ENCODE data around the gene CA4.
A peak's percentile ranks its signal among the peaks of the same experiment; 100 is the strongest.

Gene CA4

DNA sequence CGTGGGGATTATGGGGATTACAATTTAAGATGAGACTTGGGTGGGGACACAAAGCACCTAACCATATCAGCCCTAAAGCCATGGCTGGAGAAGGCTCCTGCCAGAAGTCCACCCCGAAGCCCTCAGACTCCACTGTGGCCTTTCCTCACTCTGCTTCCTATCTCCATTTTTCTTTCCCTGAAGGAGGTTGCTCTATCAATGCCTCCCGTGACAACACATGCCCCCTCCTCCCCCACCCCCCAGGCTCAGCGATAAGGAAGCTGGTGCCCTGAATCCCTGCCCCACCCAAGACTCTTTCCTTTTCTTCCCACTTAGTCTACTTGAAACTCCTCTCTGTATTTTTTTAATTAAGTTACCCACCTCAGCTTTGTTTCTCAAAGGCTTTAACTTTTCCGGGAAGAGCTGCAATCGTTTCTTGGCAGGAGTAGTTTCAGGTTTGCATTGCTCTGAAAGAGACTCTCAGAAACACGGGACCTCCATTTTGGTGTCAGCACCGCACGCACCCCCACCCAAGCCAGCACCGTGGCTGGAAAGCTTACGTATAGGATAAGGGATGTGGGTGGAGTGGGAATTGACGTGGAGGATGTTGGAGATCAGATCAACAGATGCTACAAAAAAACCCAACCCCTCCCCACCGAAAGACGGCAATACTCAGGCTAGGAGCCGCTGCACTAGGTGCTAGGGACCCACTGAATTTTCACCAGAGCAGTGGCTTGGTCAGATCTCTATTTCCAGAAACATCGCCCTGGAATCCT, 15.2 kb upstream of the CA4 start:
- DNase-seq, result no peak

DNA sequence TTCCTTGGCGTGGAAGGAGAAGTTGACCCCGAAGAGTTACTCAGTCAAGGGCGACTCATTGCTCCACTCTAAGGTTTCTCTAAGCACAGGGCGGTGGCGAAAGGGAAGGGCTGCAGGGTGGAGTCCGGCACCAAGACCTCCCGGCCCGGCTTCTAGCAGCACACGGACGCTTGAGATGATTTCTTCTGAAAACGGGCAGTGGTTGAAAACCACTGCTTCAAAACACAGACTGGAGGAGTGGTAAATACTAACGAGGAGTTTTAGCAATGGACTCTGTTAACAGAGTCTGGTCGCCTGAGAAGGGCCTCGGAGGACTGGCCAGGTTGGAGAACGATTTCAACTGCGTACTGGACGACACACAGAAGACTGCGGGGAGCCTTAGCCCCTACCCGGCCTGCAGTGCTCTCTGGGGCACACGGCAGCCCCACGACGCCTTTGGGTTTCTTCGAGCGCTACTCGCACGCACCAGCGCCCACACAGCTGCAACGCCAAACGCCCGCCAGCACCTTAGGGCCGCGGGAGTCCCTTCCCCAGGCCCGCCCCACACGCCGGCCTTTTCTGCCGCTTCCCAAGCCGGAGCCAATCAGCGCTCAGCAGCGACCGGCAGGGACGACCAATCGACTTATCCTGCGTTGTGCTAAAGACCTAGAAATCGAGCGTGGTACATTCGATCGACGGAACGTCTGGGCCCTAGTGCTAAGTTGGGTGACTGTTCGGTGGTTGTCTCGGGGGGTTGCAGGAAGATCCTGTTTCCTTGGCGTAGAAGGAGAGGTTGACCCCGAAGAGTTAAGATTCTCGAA, 14.4 kb upstream of the CA4 start:
- peak; percentile 96 for DNase-seq

- no peak for DNase-seq
Observed at GRCh38 chr17:60135951-60136666, 13.7 kb upstream of the CA4 start.

GRCh38 chr17:60137731-60138130, 12.0 kb upstream of the CA4 start:
- no peak for DNase-seq

DNA sequence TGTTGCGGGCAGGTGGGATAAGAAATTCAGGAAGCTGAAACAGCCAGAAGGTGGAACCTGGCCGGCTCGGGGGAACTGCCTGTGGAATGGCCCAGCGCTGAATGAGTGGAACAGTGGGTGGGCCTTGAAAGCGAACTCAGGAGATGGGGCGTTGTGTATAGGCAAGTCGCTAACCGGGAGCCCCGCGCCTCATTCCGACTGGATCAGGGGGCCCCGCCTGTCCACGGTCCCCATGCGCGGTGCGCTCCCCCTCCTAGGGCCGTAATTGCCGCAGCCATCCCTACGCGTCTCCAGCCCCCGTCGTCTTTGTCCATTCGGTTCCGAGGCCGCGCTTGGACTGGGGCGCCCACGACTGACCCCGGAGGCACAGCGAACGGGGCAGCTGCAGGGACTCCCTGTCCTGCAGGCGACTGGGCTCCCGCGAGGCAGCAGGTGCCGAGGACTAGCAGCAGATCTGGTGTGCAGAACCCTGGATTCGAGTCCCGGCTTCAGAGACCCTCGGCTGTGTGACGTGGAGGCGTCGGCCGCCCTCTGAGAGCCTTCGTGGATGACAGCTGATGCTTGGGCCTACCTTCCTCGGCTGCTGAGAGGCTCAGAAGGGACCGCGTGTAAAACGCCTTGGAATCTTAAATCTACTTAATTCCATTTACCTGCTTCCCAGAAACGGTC, 10.9 kb upstream of the CA4 start:
- DNase-seq, result no peak

- peak; percentile 94 for DNase-seq
Observed at GRCh38 chr17:60139438-60140285, 10.1 kb upstream of the CA4 start.

- peak; percentile 83 for DNase-seq
Observed at GRCh38 chr17:60141111-60142018, 8.4 kb upstream of the CA4 start.

DNA sequence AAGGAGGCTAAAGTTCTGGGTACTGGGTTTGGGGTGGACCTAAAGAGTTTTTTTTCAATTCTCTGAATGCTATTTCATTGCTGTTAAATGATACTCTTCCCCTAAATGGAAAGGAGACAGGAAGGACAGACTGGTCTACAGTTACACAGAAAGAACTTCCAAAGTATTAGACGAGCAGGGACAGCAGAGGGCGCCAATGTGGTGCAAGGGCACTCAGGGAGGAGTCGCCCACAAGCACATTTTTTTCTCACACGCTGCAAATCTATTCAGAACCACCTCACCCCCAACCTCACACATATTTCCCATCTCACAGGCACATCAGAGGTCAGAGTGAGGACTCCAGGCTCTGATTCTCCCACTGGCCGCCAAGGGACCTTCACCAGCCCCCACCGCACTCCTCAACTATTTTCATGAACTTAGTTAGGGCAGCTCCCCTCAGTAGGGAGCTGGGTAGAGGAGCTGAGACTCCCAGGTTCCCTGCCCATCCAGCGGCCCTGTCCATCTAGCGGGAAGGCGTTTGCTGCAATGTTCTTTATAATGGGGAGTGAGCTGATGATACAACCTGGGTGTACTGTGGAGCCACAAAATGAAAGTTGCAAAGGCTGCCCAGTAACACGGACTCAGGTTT, 6.8 kb upstream of the CA4 start:
- peak; percentile 96 for DNase-seq

GRCh38 chr17:60145006-60145935, 4.5 kb upstream of the CA4 start:
- DNase-seq, result no peak

DNA sequence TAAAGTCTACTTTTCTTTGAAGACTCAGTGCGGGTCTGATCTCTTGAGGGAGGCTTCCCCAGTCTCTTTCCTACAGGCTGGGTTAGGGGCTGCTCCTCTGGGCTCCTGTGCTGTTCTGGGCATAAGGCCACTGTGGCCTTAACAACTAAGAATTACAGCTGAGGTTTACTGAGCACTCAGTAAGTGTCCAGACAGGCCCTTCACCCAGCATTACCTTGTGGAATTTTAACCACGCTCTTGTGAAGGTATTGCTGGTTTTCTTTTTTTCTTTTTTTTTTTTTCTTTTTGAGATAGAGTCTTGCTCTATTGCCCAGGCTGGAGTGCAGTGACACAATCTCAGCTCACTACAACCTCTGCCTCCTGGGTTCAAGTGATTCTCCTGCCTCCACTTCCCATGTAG, 3.6 kb upstream of the CA4 start:
- no peak for DNase-seq

DNA sequence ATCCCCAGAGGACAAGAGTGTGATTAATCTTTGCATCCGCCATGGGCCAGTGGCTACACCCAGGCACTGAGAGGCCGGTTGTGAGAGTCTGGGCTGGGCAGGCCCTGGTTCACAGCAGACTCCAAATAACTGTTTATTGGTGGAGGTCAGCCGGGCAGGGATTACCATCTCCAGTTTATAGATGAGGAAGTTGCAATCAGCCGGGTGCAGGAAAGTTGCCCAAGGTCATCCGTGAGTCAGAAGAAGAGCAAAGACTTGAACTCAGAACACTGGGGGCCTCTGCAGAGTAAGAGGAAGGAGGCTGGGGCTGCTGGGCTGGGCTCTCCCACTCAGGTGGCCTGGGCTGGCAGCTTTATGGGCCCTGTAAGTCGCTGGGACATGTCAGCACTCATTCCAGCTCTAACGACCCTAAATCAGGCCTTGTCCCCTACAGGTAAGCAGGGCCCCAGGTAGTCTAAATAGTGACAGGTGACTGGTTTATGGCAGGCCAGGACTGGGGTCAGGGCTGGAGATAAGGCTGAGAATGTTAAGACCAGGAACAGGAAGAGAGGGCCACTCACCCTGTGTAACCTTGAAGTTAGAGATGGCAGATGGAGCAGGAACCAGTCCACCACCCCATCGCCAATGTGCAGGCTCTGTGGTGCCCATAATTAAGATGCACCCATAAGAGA, 2.1 kb upstream of the CA4 start:
- no peak for DNase-seq

DNA sequence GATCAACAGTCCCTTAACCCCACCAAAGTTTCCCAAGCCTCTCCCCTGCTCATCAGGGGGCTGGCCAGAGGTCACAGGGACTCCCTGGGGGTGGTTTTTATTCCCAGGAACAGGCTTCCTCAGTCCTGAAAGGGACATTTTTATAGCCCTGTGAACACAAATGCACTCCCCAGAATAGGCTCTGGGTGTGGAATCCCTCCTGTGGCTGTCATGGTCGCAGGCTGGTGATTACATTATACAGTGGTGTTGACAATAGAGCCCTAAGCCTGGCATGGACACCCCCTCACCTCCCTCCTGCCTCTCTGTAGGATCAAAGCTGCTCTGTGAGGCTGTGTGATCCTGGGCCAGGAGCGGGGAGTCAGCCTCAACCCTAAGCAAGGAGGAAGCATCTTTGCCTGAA, 1.4 kb upstream of the CA4 start:
- no peak for DNase-seq

DNA sequence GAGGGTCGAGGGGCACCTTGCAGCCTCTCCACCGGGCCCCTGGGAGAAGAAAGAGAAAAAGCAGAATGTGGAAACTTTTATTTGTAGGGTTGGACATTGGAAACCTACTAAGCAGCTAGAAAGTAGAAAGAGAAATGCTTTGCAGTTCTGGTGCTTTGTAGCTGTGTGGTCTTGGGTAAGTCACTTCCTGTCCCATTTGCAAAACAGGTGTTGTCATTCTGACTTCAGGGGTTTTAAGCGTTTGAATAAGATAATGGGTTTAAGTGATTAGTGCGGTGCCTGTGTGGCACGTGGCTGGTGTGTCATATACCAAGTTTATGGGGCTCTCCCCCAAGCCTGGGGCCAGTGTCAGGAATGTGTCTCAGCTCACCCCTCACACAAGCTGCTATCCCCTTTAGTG, 1.6 kb downstream of the CA4 start:
- DNase-seq, result no peak

- no peak for DNase-seq
Observed at GRCh38 chr17:60153606-60154390, 4.0 kb downstream of the CA4 start.

- DNase-seq, result no peak
Observed at GRCh38 chr17:60154616-60155426, 5.0 kb downstream of the CA4 start.

DNA sequence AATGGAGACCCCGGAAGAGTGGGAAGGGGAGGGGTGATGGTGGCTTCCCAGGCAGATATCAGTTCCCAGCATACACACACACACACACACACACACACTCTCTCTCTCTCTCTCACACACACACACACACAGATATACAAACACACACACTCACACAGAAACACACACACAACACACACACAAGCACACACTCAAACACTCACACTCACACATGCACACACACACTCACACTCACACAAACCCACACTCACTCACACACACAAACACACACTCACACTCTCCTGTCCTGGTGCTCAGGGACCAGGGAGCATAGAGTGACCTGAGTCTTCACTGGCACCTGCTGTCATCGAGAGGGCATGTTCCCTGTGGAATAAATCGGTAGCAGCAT, 5.6 kb downstream of the CA4 start:
- no peak for DNase-seq

DNA sequence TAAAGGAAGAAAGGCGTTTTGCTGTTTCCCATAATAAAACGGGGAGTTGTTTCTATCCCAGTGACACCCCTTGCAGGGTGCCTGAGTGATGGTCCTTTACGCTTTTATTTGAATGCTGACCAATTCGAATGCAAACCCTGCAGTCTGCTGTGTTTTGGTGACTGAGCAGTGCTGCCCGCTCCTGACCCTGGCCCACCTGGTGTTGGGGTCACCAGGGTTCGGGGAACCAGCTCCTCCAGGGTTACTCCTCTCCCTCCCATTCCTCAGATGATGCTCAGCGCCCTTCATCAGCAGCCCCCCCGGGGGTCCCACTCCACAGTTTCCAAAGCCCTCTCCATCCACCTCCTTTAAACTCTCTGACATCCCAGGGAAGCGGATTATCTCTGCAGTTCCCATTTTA, 6.0 kb downstream of the CA4 start:
- no peak for DNase-seq

Data from islet precursor cell (in vitro differentiated cells).